ENCODE results near the gene RASA3.

The RASA3 gene

DNA sequence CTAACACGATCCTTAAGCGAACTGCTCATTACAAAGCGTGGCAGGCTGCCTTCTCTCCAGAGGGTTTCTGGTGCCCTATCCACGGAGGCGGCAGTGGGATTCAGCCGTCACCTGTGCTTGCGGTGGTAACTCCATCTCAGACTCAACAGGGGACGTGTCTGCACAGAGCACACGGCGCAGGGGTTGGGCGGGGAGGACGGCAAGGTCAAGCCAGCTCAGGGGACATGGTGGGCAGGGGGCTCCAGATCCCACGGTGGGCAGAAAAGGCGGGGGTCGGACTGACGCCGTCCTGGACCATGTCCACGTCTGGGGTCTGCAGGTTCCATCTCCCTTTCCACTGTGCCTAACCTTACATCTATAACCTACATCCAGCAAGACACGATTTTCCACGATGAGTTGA is 70.7 kb downstream of the RASA3 start:
- H3K4me3 ChIP-seq (ENCODE audit: severe bottlenecking): no peak overlapping the region
- H3K4me1 ChIP-seq (ENCODE audit: insufficient read depth, poor library complexity, severe bottlenecking): peaks cover 26% of the 10 kb centered on the region
- no peaks in the 10 kb centered on the region for H3K27me3 ChIP-seq (ENCODE audit: insufficient read depth, poor library complexity, severe bottlenecking)
- TF ChIP-seq, protein P1, sequence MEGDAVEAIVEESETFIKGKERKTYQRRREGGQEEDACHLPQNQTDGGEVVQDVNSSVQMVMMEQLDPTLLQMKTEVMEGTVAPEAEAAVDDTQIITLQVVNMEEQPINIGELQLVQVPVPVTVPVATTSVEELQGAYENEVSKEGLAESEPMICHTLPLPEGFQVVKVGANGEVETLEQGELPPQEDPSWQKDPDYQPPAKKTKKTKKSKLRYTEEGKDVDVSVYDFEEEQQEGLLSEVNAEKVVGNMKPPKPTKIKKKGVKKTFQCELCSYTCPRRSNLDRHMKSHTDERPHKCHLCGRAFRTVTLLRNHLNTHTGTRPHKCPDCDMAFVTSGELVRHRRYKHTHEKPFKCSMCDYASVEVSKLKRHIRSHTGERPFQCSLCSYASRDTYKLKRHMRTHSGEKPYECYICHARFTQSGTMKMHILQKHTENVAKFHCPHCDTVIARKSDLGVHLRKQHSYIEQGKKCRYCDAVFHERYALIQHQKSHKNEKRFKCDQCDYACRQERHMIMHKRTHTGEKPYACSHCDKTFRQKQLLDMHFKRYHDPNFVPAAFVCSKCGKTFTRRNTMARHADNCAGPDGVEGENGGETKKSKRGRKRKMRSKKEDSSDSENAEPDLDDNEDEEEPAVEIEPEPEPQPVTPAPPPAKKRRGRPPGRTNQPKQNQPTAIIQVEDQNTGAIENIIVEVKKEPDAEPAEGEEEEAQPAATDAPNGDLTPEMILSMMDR (IDR thresholded peaks at IDR 0.05; ENCODE audit: poor library complexity, severe bottlenecking): no peak
- no peaks in the 10 kb centered on the region for H3K36me3 ChIP-seq (ENCODE audit: low read depth)
- DNase-seq (ENCODE audit: low spot score): no peak
- no peaks in the 10 kb centered on the region for H3K9me3 ChIP-seq (ENCODE audit: severe bottlenecking)
- ATAC-seq (ENCODE audit: low read depth): no peak
- no peak overlapping the region for H3K27ac ChIP-seq (ENCODE audit: poor library complexity, severe bottlenecking)

DNA sequence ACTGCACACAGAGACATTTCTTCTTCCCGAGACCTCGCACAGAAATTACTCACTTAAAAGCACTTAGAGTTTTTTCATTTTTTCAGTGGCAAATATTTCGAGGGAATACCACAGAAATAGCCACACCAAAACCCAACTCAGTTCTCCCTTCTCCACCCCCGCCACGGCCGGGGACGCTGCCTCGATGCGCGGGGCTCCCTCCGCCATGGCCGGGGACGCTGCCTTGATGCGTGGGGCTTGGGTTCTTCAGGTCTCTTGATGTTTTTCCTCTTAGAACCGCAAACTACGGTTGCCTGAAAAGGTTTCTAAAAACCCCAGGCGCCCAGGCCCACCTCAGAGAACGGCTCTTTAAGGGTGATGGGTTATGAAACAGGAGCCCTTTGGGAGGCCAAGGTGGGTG is 71.4 kb downstream of the RASA3 start:
- Histone ChIP-seq H3K4me3 (ENCODE audit: severe bottlenecking) (no peak overlapping the region), H3K9me3 (ENCODE audit: severe bottlenecking) (no peaks in the 10 kb centered on the region), H3K27me3 (ENCODE audit: insufficient read depth, poor library complexity, severe bottlenecking) (no peaks in the 10 kb centered on the region), H3K36me3 (ENCODE audit: low read depth) (no peaks in the 10 kb centered on the region), H3K27ac (ENCODE audit: poor library complexity, severe bottlenecking) (no peak overlapping the region), H3K4me1 (ENCODE audit: insufficient read depth, poor library complexity, severe bottlenecking) (peaks cover 26% of the 10 kb centered on the region)
- TF ChIP-seq, protein P1 (IDR thresholded peaks at IDR 0.05; ENCODE audit: poor library complexity, severe bottlenecking): no peak
- ATAC-seq (ENCODE audit: low read depth): no peak
- DNase-seq (ENCODE audit: low spot score): no peak

DNA sequence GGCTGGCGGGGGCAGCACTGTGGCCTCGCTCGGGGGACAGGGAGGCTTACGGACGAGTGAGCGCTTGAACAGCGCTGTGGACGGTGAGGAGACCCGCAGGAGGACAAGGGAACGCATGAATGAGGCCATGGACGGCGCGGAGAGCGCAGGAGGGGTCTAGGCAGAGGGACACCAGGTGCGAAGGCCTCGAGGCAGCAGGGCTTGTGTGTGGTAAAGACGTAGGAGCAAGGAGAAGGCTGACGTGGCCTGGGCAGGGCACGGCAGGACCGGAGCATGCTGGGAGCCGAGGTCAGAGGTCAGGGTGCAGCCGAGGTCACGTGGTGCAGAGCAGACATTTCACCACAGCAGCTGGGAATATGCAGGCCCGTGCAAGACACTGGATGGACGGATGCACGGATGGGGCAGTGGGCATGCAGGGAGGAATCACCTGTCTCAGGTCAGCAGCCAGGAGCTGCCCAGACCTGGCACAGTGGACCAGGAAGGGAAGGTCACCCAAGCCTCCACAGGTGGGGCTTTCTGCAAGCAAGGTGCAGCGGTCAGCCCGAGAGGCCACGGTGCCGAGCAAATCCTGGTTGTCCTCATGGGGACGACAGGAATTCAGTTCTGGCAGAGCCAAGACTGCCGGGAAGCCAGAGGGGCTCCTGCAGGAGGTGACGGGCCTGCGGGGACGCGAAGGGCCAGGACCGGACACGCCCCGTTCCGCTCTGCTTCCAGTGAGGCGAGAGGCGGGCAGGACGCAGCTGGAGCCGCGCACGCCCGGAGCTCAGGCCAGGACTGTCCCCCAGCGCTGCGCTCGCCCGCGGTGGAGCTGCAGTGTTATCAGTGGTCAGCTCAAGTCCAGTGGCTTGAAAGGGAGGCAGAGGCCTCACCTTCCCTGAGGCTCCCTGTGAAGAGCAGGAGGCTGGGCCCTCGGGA is 72.2 kb downstream of the RASA3 start:
- DNase-seq (ENCODE audit: low spot score) (no peak), ATAC-seq (ENCODE audit: low read depth) (no peak)
- Histone ChIP-seq H3K36me3 (ENCODE audit: low read depth) (no peaks in the 10 kb centered on the region), H3K4me1 (ENCODE audit: insufficient read depth, poor library complexity, severe bottlenecking) (peaks cover 20% of the 10 kb centered on the region), H3K27me3 (ENCODE audit: insufficient read depth, poor library complexity, severe bottlenecking) (no peaks in the 10 kb centered on the region), H3K4me3 (ENCODE audit: severe bottlenecking) (no peak overlapping the region), H3K9me3 (ENCODE audit: severe bottlenecking) (no peaks in the 10 kb centered on the region), H3K27ac (ENCODE audit: poor library complexity, severe bottlenecking) (no peak overlapping the region)
- TF ChIP-seq, protein P1 (IDR thresholded peaks at IDR 0.05; ENCODE audit: poor library complexity, severe bottlenecking): no peak

DNA sequence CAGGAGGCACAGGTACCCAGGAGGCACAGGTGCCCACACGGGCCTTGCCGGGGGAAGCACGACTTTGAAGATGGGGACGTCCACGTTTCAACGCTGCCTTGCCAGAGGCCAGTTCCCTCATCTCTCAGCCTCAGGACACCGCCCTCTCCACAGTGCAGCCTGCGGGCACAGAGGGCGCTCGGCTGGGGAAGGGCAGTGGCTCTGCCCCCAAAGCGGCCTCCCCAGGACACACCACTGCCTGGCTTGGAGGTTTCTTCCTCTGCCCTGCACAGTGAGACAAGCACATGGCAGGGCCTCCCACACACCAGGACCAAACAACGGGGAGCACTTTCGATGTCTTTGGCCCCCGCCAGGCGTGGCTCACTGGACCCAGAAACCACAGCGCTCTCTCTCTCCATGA is 73.0 kb downstream of the RASA3 start:
- H3K4me1 ChIP-seq (ENCODE audit: insufficient read depth, poor library complexity, severe bottlenecking): peaks cover 15% of the 10 kb centered on the region
- no peaks in the 10 kb centered on the region for H3K36me3 ChIP-seq (ENCODE audit: low read depth)
- H3K4me3 ChIP-seq (ENCODE audit: severe bottlenecking): no peak overlapping the region
- TF ChIP-seq, protein P1 (IDR thresholded peaks at IDR 0.05; ENCODE audit: poor library complexity, severe bottlenecking): no peak
- H3K9me3 ChIP-seq (ENCODE audit: severe bottlenecking): no peaks in the 10 kb centered on the region
- no peak overlapping the region for H3K27ac ChIP-seq (ENCODE audit: poor library complexity, severe bottlenecking)
- H3K27me3 ChIP-seq (ENCODE audit: insufficient read depth, poor library complexity, severe bottlenecking): no peaks in the 10 kb centered on the region
- ATAC-seq (ENCODE audit: low read depth) (no peak), DNase-seq (ENCODE audit: low spot score) (no peak)

All from RWPE2 (cell line).